Glomerular visceral epithelial cell (primary cell): Measurements from ENCODE around the gene PRDM2.

Experiments used
- DNase-seq: peaks from one replicate; pipeline ENCODE4 v3.0.0-alpha.2; 2016; ENCODE audit errors: extremely low spot score

PRDM2 gene

GRCh38 chr1:13836631-13837030 lies 136.6 kb downstream of the PRDM2 start:
- no peak for DNase-seq

GRCh38 chr1:13838236-13838635 lies 138.2 kb downstream of the PRDM2 start:
- no peak for DNase-seq

GRCh38 chr1:13842497-13842896 lies 142.5 kb downstream of the PRDM2 start:
- no peak for DNase-seq

- DNase-seq = no peak
Measured at GRCh38 chr1:13851726-13852125, 151.7 kb downstream of the PRDM2 start.

- DNase-seq = no peak
Measured at GRCh38 chr1:13855554-13855953, 155.6 kb downstream of the PRDM2 start.

GRCh38 chr1:13860031-13860430 lies 160.0 kb downstream of the PRDM2 start:
- no peak for DNase-seq

- DNase-seq = no peak
Measured at GRCh38 chr1:13864760-13865159, 164.8 kb downstream of the PRDM2 start.

GRCh38 chr1:13865851-13866250 lies 165.9 kb downstream of the PRDM2 start:
- DNase-seq = no peak

- DNase-seq = no peak
Measured at GRCh38 chr1:13867603-13868002, 167.6 kb downstream of the PRDM2 start.

GRCh38 chr1:13869172-13869797 lies 169.3 kb downstream of the PRDM2 start:
- no peak for DNase-seq

GRCh38 chr1:13871413-13871812 lies 171.4 kb downstream of the PRDM2 start:
- no peak for DNase-seq

GRCh38 chr1:13871886-13872285 lies 171.9 kb downstream of the PRDM2 start:
- DNase-seq = no peak

- DNase-seq = no peak
Measured at GRCh38 chr1:13873032-13873431, 173.0 kb downstream of the PRDM2 start.
